Astrocyte (in vitro differentiated cells and primary cell): Measurements from ENCODE around the gene HOXD11. TPM values are rescaled to one million over a fixed set of nuclear protein-coding genes. Genes with fewer than 3 reads are reported as not detected.
A peak's percentile ranks its signal among the peaks of the same experiment; 100 is the strongest.

Experiments used
- DNase-seq: peaks from one replicate; pipeline ENCODE4 v3.0.0-alpha.2; 2010; ENCODE audit warnings: low read depth
- FAIRE-seq: peaks from 2 replicates; lab custom pipeline; 2011; peaks lifted over from hg19 to GRCh38; lab: Jason Lieb, UNC
- H2AFZ ChIP-seq: 2 replicates; pipeline ENCODE4 v1.6.0; 2012; ENCODE audit warnings: low read depth, low read length, inconsistent platforms
- H3K27ac ChIP-seq: 2 replicates; pipeline ENCODE4 v1.5.1; 2011; ENCODE audit warnings: low read depth, low read length, inconsistent platforms
- H3K27me3 ChIP-seq: 2 replicates; pipeline ENCODE4 v1.6.0; 2011; ENCODE audit warnings: low read length, inconsistent platforms; ENCODE audit not compliant: insufficient read depth
- H3K36me3 ChIP-seq: 2 replicates; pipeline ENCODE4 v1.5.1; 2011; ENCODE audit warnings: low read length, inconsistent platforms; ENCODE audit not compliant: insufficient read depth
- H3K4me1 ChIP-seq: 2 replicates; pipeline ENCODE4 v1.5.1; 2011; ENCODE audit warnings: low read length, inconsistent platforms; ENCODE audit not compliant: insufficient read depth
- H3K4me2 ChIP-seq: 2 replicates; pipeline ENCODE4 v1.6.0; 2012; ENCODE audit warnings: low read length, inconsistent platforms
- H3K4me3 ChIP-seq: 2 replicates; pipeline ENCODE4 v1.5.1; 2011; ENCODE audit warnings: low read depth, mild to moderate bottlenecking, low read length, inconsistent platforms; ENCODE audit not compliant: insufficient read depth
- H3K79me2 ChIP-seq: 2 replicates; pipeline ENCODE4 v1.6.0; 2012; ENCODE audit warnings: mild to moderate bottlenecking, low read length, inconsistent platforms; ENCODE audit not compliant: insufficient read depth
- H3K9ac ChIP-seq: 2 replicates; pipeline ENCODE4 v1.6.0; 2012; ENCODE audit warnings: mild to moderate bottlenecking, low read length, inconsistent platforms
- H3K9me3 ChIP-seq: 2 replicates; pipeline ENCODE4 v1.5.1; 2012; ENCODE audit warnings: low read depth, mild to moderate bottlenecking, low read length, inconsistent platforms; ENCODE audit not compliant: insufficient read depth
- H4K20me1 ChIP-seq: 2 replicates; pipeline ENCODE4 v1.6.0; 2012; ENCODE audit warnings: low read length, inconsistent platforms; ENCODE audit not compliant: insufficient read depth
- H3K27ac Mint-ChIP-seq: one replicate; pipeline ENCODE4 v1.8.0; 2021; ENCODE audit warnings: mild to moderate bottlenecking, mixed read lengths; ENCODE audit not compliant: unreplicated experiment
- H3K27me3 Mint-ChIP-seq: one replicate; pipeline ENCODE4 v1.8.0; 2021; ENCODE audit warnings: low read depth, mixed read lengths; ENCODE audit not compliant: unreplicated experiment
- H3K36me3 Mint-ChIP-seq: one replicate; pipeline ENCODE4 v1.8.0; 2021; ENCODE audit warnings: low read depth, mixed read lengths; ENCODE audit not compliant: unreplicated experiment
- H3K4me1 Mint-ChIP-seq: one replicate; pipeline ENCODE4 v1.8.0; 2021; ENCODE audit warnings: low read depth, mixed read lengths; ENCODE audit not compliant: unreplicated experiment
- H3K4me3 Mint-ChIP-seq: one replicate; pipeline ENCODE4 v1.8.0; 2021; ENCODE audit warnings: mild to moderate bottlenecking, moderate library complexity, mixed read lengths; ENCODE audit not compliant: unreplicated experiment
- H3K9me3 Mint-ChIP-seq: one replicate; pipeline ENCODE4 v1.8.0; 2021; ENCODE audit warnings: mild to moderate bottlenecking, mixed read lengths; ENCODE audit not compliant: unreplicated experiment
- EZH2 ChIP-seq: IDR thresholded peaks from 2 replicates; pipeline ENCODE4 v1.6.1; 2012; ENCODE audit warnings: mild to moderate bottlenecking, low read length, inconsistent platforms; ENCODE audit not compliant: insufficient read depth
- total RNA-seq: library from RNA; stranded (reverse); gene quantifications from 2 replicates; pipeline ENCODE4 v1.2.1, GENCODE V29; 2021
- TF ChIP-seq, protein P1 (sequence below): IDR thresholded peaks from 2 replicates; pipeline ENCODE4 v1.5.1; 2011; ENCODE audit warnings: low read depth, mild to moderate bottlenecking, inconsistent platforms, low read length, moderate library complexity; ENCODE audit not compliant: insufficient read depth

HOXD11 gene
- total RNA-seq, 1 donor from 2014 or later, result not detected

GRCh38 chr2:176132205-176133171 is 25.4 kb downstream of the HOXD11 start:
- H3K27me3 Mint-ChIP-seq, result peaks cover 82% of the 10 kb centered on the region
- H3K9ac ChIP-seq, result no peak overlapping the region

DNA sequence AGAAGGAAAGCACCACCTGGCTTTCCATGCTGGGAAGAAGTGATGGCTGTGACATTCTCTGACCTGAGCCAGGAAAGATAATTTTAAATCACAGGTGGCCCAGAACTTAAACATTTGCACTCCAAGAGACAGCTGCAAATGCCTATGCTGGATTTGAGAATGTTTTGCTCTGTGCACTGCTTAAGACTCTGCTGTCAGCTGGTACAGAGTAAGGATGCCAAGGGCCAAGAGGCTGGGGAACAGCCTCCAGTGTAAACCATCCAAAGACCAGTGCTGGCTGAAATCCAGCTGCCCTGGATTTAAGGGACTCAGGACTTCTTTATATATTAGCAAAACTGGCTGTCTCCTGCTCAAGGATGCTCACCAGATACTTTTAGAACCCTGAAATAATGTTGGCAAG is 26.3 kb downstream of the HOXD11 start:
- Histone ChIP-seq H3K9me3 (no peaks in the 10 kb centered on the region), H3K27ac (no peak overlapping the region), H3K4me2 (no peak overlapping the region), H3K9ac (no peak overlapping the region), H3K27me3 (peaks cover 90% of the 10 kb centered on the region), H4K20me1 (no peaks in the 10 kb centered on the region), H2AFZ (no peak overlapping the region), H3K4me3 (no peak overlapping the region), H3K36me3 (no peaks in the 10 kb centered on the region), H3K4me1 (no peaks in the 10 kb centered on the region), H3K79me2 (no peaks in the 10 kb centered on the region)
- Mint-ChIP-seq H3K27me3 (peaks cover 83% of the 10 kb centered on the region), H3K4me3 (no peak overlapping the region), H3K9me3 (peaks cover 28% of the 10 kb centered on the region), H3K27ac (no peak overlapping the region), H3K36me3 (no peaks in the 10 kb centered on the region), H3K4me1 (peaks cover 2% of the 10 kb centered on the region)
- DNase-seq (no peak), FAIRE-seq (no peak)
- TF ChIP-seq EZH2, result no peak
- TF ChIP-seq, protein P1, sequence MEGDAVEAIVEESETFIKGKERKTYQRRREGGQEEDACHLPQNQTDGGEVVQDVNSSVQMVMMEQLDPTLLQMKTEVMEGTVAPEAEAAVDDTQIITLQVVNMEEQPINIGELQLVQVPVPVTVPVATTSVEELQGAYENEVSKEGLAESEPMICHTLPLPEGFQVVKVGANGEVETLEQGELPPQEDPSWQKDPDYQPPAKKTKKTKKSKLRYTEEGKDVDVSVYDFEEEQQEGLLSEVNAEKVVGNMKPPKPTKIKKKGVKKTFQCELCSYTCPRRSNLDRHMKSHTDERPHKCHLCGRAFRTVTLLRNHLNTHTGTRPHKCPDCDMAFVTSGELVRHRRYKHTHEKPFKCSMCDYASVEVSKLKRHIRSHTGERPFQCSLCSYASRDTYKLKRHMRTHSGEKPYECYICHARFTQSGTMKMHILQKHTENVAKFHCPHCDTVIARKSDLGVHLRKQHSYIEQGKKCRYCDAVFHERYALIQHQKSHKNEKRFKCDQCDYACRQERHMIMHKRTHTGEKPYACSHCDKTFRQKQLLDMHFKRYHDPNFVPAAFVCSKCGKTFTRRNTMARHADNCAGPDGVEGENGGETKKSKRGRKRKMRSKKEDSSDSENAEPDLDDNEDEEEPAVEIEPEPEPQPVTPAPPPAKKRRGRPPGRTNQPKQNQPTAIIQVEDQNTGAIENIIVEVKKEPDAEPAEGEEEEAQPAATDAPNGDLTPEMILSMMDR, result no peak

More at GRCh38 chr2:176132205-176133171, 25.4 kb downstream of the HOXD11 start:
- Mint-ChIP-seq H3K4me1 (peaks cover 3% of the 10 kb centered on the region), H3K9me3 (peaks cover 27% of the 10 kb centered on the region), H3K36me3 (no peaks in the 10 kb centered on the region), H3K27ac (peak overlapping the region; percentile 41), H3K4me3 (peak overlapping the region; percentile 67)
- H3K36me3 ChIP-seq, result no peaks in the 10 kb centered on the region
- FAIRE-seq (no peak), DNase-seq (no peak)
- no peaks in the 10 kb centered on the region for H3K79me2 ChIP-seq
- no peaks in the 10 kb centered on the region for H3K4me1 ChIP-seq
- H4K20me1 ChIP-seq, result no peaks in the 10 kb centered on the region
- H3K27ac ChIP-seq, result no peak overlapping the region
- peak overlapping the region; percentile 80 for H3K4me2 ChIP-seq
- H2AFZ ChIP-seq, result no peak overlapping the region
- no peaks in the 10 kb centered on the region for H3K9me3 ChIP-seq
- peak; percentile 79 for TF ChIP-seq EZH2
- TF ChIP-seq, protein P1, result no peak
- peak overlapping the region; percentile 38 for H3K4me3 ChIP-seq
- peaks cover 90% of the 10 kb centered on the region for H3K27me3 ChIP-seq

GRCh38 chr2:176134035-176134434 is 27.0 kb downstream of the HOXD11 start:
- Histone ChIP-seq H3K9ac (no peak overlapping the region), H2AFZ (no peak overlapping the region), H3K4me1 (no peaks in the 10 kb centered on the region), H3K79me2 (no peaks in the 10 kb centered on the region), H3K27ac (no peak overlapping the region), H3K9me3 (peaks cover 3% of the 10 kb centered on the region), H3K27me3 (peaks cover 90% of the 10 kb centered on the region), H4K20me1 (no peaks in the 10 kb centered on the region), H3K4me2 (no peak overlapping the region), H3K4me3 (no peak overlapping the region), H3K36me3 (no peaks in the 10 kb centered on the region)
- TF ChIP-seq EZH2, result no peak
- TF ChIP-seq, protein P1, result no peak
- H3K4me3 Mint-ChIP-seq, result no peak overlapping the region
- DNase-seq, result no peak
- no peaks in the 10 kb centered on the region for H3K36me3 Mint-ChIP-seq
- FAIRE-seq, result no peak
- no peak overlapping the region for H3K27ac Mint-ChIP-seq
- peaks cover 34% of the 10 kb centered on the region for H3K9me3 Mint-ChIP-seq
- peaks cover 85% of the 10 kb centered on the region for H3K27me3 Mint-ChIP-seq
- H3K4me1 Mint-ChIP-seq, result no peaks in the 10 kb centered on the region
